ENCODE results near the gene CATSPERE. TPM values are rescaled to one million over a fixed set of nuclear protein-coding genes. Genes with fewer than 3 reads are reported as not detected.

Gene CATSPERE
- 0.08 and 0.17 TPM in 2 replicates for total RNA-seq

- intact Hi-C loops (cut with micrococcal nuclease), result loop anchor here (1.0 kb wide), 3 partner anchors 9 to 269 kb away; no protein-coding TSS in a partner anchor
- DNase-seq (ENCODE audit: low spot score), result peak; percentile 74
- H3K9me3 Mint-ChIP-seq, result peaks cover 9% of the 10 kb centered on the region
- H3K27me3 Mint-ChIP-seq (ENCODE audit: insufficient read depth), result no peaks in the 10 kb centered on the region
- H3K4me3 Mint-ChIP-seq, result peak within 1 kb of the TSS; percentile 85
- H3K27ac Mint-ChIP-seq, result peak within 1 kb of the TSS; percentile 87
- peaks cover 11% of the 10 kb centered on the region for H3K36me3 Mint-ChIP-seq (ENCODE audit: low read depth)
- H3K4me1 Mint-ChIP-seq (ENCODE audit: low read depth), result peaks cover 21% of the 10 kb centered on the region
Measured at GRCh38 chr1:244461245-244462071, at the start of gene CATSPERE. Gene CATSPERE, plus strand, starts transcription at chr1:244461273. Its CDS starts 157 bp downstream, at chr1:244461430.

- Mint-ChIP-seq H3K27me3 (ENCODE audit: insufficient read depth) (no peaks in the 10 kb centered on the region), H3K27ac (no peak overlapping the region), H3K36me3 (ENCODE audit: low read depth) (peaks cover 60% of the 10 kb centered on the region), H3K4me1 (ENCODE audit: low read depth) (peaks cover 31% of the 10 kb centered on the region), H3K9me3 (no peaks in the 10 kb centered on the region), H3K4me3 (no peak overlapping the region)
- DNase-seq (ENCODE audit: low spot score), result no peak
- intact Hi-C loops (cut with micrococcal nuclease), result loop anchor here (5.0 kb wide), 1 partner anchor 60 kb away; a partner anchor contains a TSS
Measured at GRCh38 chr1:244412176-244412575, 48.9 kb upstream of the CATSPERE start.

- H3K27me3 Mint-ChIP-seq (ENCODE audit: insufficient read depth), result no peaks in the 10 kb centered on the region
- peaks cover 31% of the 10 kb centered on the region for H3K4me1 Mint-ChIP-seq (ENCODE audit: low read depth)
- no peak for DNase-seq (ENCODE audit: low spot score)
- no peaks in the 10 kb centered on the region for H3K9me3 Mint-ChIP-seq
- H3K27ac Mint-ChIP-seq, result peak overlapping the region; percentile 55
- peaks cover 65% of the 10 kb centered on the region for H3K36me3 Mint-ChIP-seq (ENCODE audit: low read depth)
- H3K4me3 Mint-ChIP-seq, result peak overlapping the region; percentile 43
- intact Hi-C loops (cut with micrococcal nuclease), result loop anchor here (5.0 kb wide), 1 partner anchor 61 kb away; a partner anchor contains a TSS
Measured at GRCh38 chr1:244413736-244414135, 47.3 kb upstream of the CATSPERE start.

GRCh38 chr1:244414543-244414942 is 46.5 kb upstream of the CATSPERE start:
- no peak for DNase-seq (ENCODE audit: low spot score)
- Mint-ChIP-seq H3K27ac (peak overlapping the region; percentile 65), H3K36me3 (ENCODE audit: low read depth) (peaks cover 70% of the 10 kb centered on the region), H3K9me3 (no peaks in the 10 kb centered on the region), H3K4me1 (ENCODE audit: low read depth) (peaks cover 31% of the 10 kb centered on the region), H3K4me3 (no peak overlapping the region), H3K27me3 (ENCODE audit: insufficient read depth) (no peaks in the 10 kb centered on the region)
- intact Hi-C loops (cut with micrococcal nuclease), result loop anchor here (5.0 kb wide), 1 partner anchor 62 kb away; a partner anchor contains a TSS

GRCh38 chr1:244419024-244419423 is 42.0 kb upstream of the CATSPERE start:
- Mint-ChIP-seq H3K4me3 (no peak overlapping the region), H3K36me3 (ENCODE audit: low read depth) (peaks cover 69% of the 10 kb centered on the region), H3K27me3 (ENCODE audit: insufficient read depth) (no peaks in the 10 kb centered on the region), H3K9me3 (no peaks in the 10 kb centered on the region), H3K27ac (no peak overlapping the region), H3K4me1 (ENCODE audit: low read depth) (peaks cover 23% of the 10 kb centered on the region)
- no peak for DNase-seq (ENCODE audit: low spot score)
- intact Hi-C loops (cut with micrococcal nuclease), result no loop called here

- Mint-ChIP-seq H3K36me3 (ENCODE audit: low read depth) (peaks cover 62% of the 10 kb centered on the region), H3K4me1 (ENCODE audit: low read depth) (peaks cover 25% of the 10 kb centered on the region), H3K27ac (peak overlapping the region; percentile 27), H3K4me3 (no peak overlapping the region), H3K9me3 (no peaks in the 10 kb centered on the region), H3K27me3 (ENCODE audit: insufficient read depth) (no peaks in the 10 kb centered on the region)
- no peak for DNase-seq (ENCODE audit: low spot score)
- intact Hi-C loops (cut with micrococcal nuclease), result loop anchor here (2.0 kb wide), 1 partner anchor 13 kb away; no protein-coding TSS in a partner anchor
Measured at GRCh38 chr1:244422174-244422573, 38.9 kb upstream of the CATSPERE start.

- no peaks in the 10 kb centered on the region for H3K27me3 Mint-ChIP-seq (ENCODE audit: insufficient read depth)
- no peak for DNase-seq (ENCODE audit: low spot score)
- H3K4me1 Mint-ChIP-seq (ENCODE audit: low read depth), result peaks cover 29% of the 10 kb centered on the region
- peaks cover 49% of the 10 kb centered on the region for H3K36me3 Mint-ChIP-seq (ENCODE audit: low read depth)
- H3K9me3 Mint-ChIP-seq, result no peaks in the 10 kb centered on the region
- no peak overlapping the region for H3K4me3 Mint-ChIP-seq
- intact Hi-C loops (cut with micrococcal nuclease), result no loop called here
- no peak overlapping the region for H3K27ac Mint-ChIP-seq
Measured at GRCh38 chr1:244424649-244425334, 36.3 kb upstream of the CATSPERE start.

GRCh38 chr1:244427647-244428046 is 33.4 kb upstream of the CATSPERE start:
- Mint-ChIP-seq H3K36me3 (ENCODE audit: low read depth) (peaks cover 40% of the 10 kb centered on the region), H3K4me1 (ENCODE audit: low read depth) (peaks cover 22% of the 10 kb centered on the region), H3K27ac (no peak overlapping the region), H3K27me3 (ENCODE audit: insufficient read depth) (no peaks in the 10 kb centered on the region), H3K4me3 (no peak overlapping the region), H3K9me3 (no peaks in the 10 kb centered on the region)
- no peak for DNase-seq (ENCODE audit: low spot score)
- intact Hi-C loops (cut with micrococcal nuclease), result no loop called here

GRCh38 chr1:244429818-244430217 is 31.3 kb upstream of the CATSPERE start:
- no peaks in the 10 kb centered on the region for H3K27me3 Mint-ChIP-seq (ENCODE audit: insufficient read depth)

GRCh38 chr1:244431166-244431565 is 29.9 kb upstream of the CATSPERE start:
- Mint-ChIP-seq H3K27me3 (ENCODE audit: insufficient read depth) (no peaks in the 10 kb centered on the region), H3K4me3 (no peak overlapping the region), H3K9me3 (no peaks in the 10 kb centered on the region), H3K27ac (no peak overlapping the region), H3K4me1 (ENCODE audit: low read depth) (peaks cover 27% of the 10 kb centered on the region), H3K36me3 (ENCODE audit: low read depth) (peaks cover 29% of the 10 kb centered on the region)
- intact Hi-C loops (cut with micrococcal nuclease), result no loop called here
- no peak for DNase-seq (ENCODE audit: low spot score)

More at GRCh38 chr1:244429818-244430217, 31.3 kb upstream of the CATSPERE start:
- no peak for DNase-seq (ENCODE audit: low spot score)
- Mint-ChIP-seq H3K4me1 (ENCODE audit: low read depth) (peaks cover 19% of the 10 kb centered on the region), H3K36me3 (ENCODE audit: low read depth) (peaks cover 29% of the 10 kb centered on the region), H3K4me3 (no peak overlapping the region), H3K27ac (no peak overlapping the region), H3K9me3 (no peaks in the 10 kb centered on the region)
- intact Hi-C loops (cut with micrococcal nuclease), result no loop called here

GRCh38 chr1:244435562-244436205 is 25.4 kb upstream of the CATSPERE start:
- Mint-ChIP-seq H3K36me3 (ENCODE audit: low read depth) (peaks cover 40% of the 10 kb centered on the region), H3K27ac (peak overlapping the region; percentile 97), H3K4me3 (peak overlapping the region; percentile 76), H3K4me1 (ENCODE audit: low read depth) (peaks cover 38% of the 10 kb centered on the region), H3K27me3 (ENCODE audit: insufficient read depth) (no peaks in the 10 kb centered on the region), H3K9me3 (no peaks in the 10 kb centered on the region)
- no peak for DNase-seq (ENCODE audit: low spot score)
- intact Hi-C loops (cut with micrococcal nuclease), result loop anchor here (1.0 to 5.0 kb wide), 5 partner anchors 15 to 1178 kb away; partner anchors contain the start of genes CEP170 and SDCCAG8

GRCh38 chr1:244436336-244437085 is 24.6 kb upstream of the CATSPERE start:
- H3K4me1 Mint-ChIP-seq (ENCODE audit: low read depth), result peaks cover 38% of the 10 kb centered on the region
- intact Hi-C loops (cut with micrococcal nuclease), result loop anchor here (1.0 to 5.0 kb wide), 3 partner anchors 113 to 1179 kb away; partner anchors contain the start of genes CEP170 and SDCCAG8
- H3K4me3 Mint-ChIP-seq, result no peak overlapping the region
- no peak for DNase-seq (ENCODE audit: low spot score)
- peaks cover 39% of the 10 kb centered on the region for H3K36me3 Mint-ChIP-seq (ENCODE audit: low read depth)
- H3K27ac Mint-ChIP-seq, result peak overlapping the region; percentile 97
- no peaks in the 10 kb centered on the region for H3K9me3 Mint-ChIP-seq
- H3K27me3 Mint-ChIP-seq (ENCODE audit: insufficient read depth), result no peaks in the 10 kb centered on the region

All from activated T-helper 1 cell treated with anti-CD3 and anti-CD28 coated beads, Interleukin-12 subunit alpha, Interleukin-12 subunit beta, Interleukin-2, Interleukin-4 antibody, amounts not matched to agents 30 ng/mL and 10 ng/mL and 1 ng/mL, durations not matched to agents 14 hours and 24 hours and 36 hours (primary cell).